ENCODE data around the gene PDE8A. TPM values are rescaled to one million over a fixed set of nuclear protein-coding genes. Genes with fewer than 3 reads are reported as not detected.
A peak's percentile ranks its signal among the peaks of the same experiment; 100 is the strongest.
"Not testable (repeated sequence)": the region's sequence is repeated elsewhere in the genome, so short reads cannot be mapped to it uniquely, and the experiment has no call there.

Gene PDE8A
- total and polyA plus RNA-seq, 2 donors (not counting 3 experiments of a cell fraction or from before 2014, with no cell fraction given), result 21.3 to 45.7 TPM

- CTCF ChIA-PET, result interaction anchor here (0.8 kb wide), 1 partner anchor 8 kb away, joined by 5 read pairs; no protein-coding TSS in a partner anchor
- peak; percentile 26 for TF ChIP-seq FOS (IDR thresholded peaks at IDR 0.05; ENCODE audit: borderline replicate concordance, insufficient read depth, low read length)
- H3K4me3 ChIP-seq (replicated peaks in 1 of 3; ENCODE audit: insufficient read depth in 1 of 3, low read depth in 1 of 3, low read length in 3 of 3); intact Hi-C loops (cut with micrococcal nuclease); BruUV-seq (replicated peaks); dilution Hi-C loops (cut with MboI; ENCODE audit: extremely low pct_ligation_motif_present, low sequenced_read_pairs); H3K9me3 ChIP-seq (replicated peaks; ENCODE audit: control insufficient read depth, insufficient read depth, low read length); H3K9me1 ChIP-seq (replicated peaks; ENCODE audit: control insufficient read depth, extremely low read depth, insufficient read depth, low read length); H3K9ac ChIP-seq (replicated peaks; ENCODE audit: extremely low read depth, insufficient read depth, low read length); H3K79me2 ChIP-seq (ENCODE audit: control insufficient read depth, insufficient read depth, low read length); H4K20me1 ChIP-seq (replicated peaks; ENCODE audit: control insufficient read depth, extremely low read depth, insufficient read depth, low read length); H3K4me2 ChIP-seq (ENCODE audit: insufficient read depth, low read length); POLR2A ChIA-PET; H3K36me3 ChIP-seq (ENCODE audit: control insufficient read depth in 2 of 2, extremely low read depth in 1 of 2, insufficient read depth in 2 of 2, low read length in 2 of 2); H3K4me1 ChIP-seq (ENCODE audit: control insufficient read depth, extremely low read depth, insufficient read depth, low read length); H3K27me3 ChIP-seq (ENCODE audit: control insufficient read depth in 2 of 2, insufficient read depth in 2 of 2, low read length in 2 of 2): not testable (repeated sequence)
- Histone ChIP-seq H3K27ac (ENCODE audit: insufficient read depth, low read depth, low read length) (peak overlapping the region; percentile 49), H2AFZ (ENCODE audit: low read depth, low read length) (peak overlapping the region; percentile 93)
- FAIRE-seq, result peak; percentile 98
- DNase-seq (ENCODE audit: low read depth, low spot score), result peak; percentile 76
Observed at GRCh38 chr15:85177042-85177515, 195.4 kb downstream of the PDE8A start.

GRCh38 chr15:85178308-85178707 is 196.7 kb downstream of the PDE8A start:
- H3K36me3 ChIP-seq (ENCODE audit: control insufficient read depth in 2 of 2, extremely low read depth in 1 of 2, insufficient read depth in 2 of 2, low read length in 2 of 2), result no peaks in the 10 kb centered on the region
- H3K4me1 ChIP-seq (ENCODE audit: control insufficient read depth, extremely low read depth, insufficient read depth, low read length), result peaks cover 6% of the 10 kb centered on the region
- H3K4me3 ChIP-seq (replicated peaks in 1 of 3; ENCODE audit: insufficient read depth in 1 of 3, low read depth in 1 of 3, low read length in 3 of 3), result no peak overlapping the region
- H3K27me3 ChIP-seq (ENCODE audit: control insufficient read depth in 2 of 2, insufficient read depth in 2 of 2, low read length in 2 of 2), result peaks cover 0 to 3% of the 10 kb centered on the region in 2 experiments
- H3K79me2 ChIP-seq (ENCODE audit: control insufficient read depth, insufficient read depth, low read length), result no peaks in the 10 kb centered on the region
- no peak overlapping the region for H3K4me2 ChIP-seq (ENCODE audit: insufficient read depth, low read length)
- no peak overlapping the region for H3K9ac ChIP-seq (replicated peaks; ENCODE audit: extremely low read depth, insufficient read depth, low read length)
- no peaks in the 10 kb centered on the region for H4K20me1 ChIP-seq (replicated peaks; ENCODE audit: control insufficient read depth, extremely low read depth, insufficient read depth, low read length)
- ChIA-PET CTCF (interaction anchor here (1.8 kb wide), 1 partner anchor 10 kb away, joined by 8 read pairs; no protein-coding TSS in a partner anchor), POLR2A (no interaction called here)
- H2AFZ ChIP-seq (ENCODE audit: low read depth, low read length), result no peak overlapping the region
- DNase-seq (ENCODE audit: low read depth, low spot score) (no peak), FAIRE-seq (no peak)
- no peaks in the 10 kb centered on the region for H3K9me3 ChIP-seq (replicated peaks; ENCODE audit: control insufficient read depth, insufficient read depth, low read length)
- intact Hi-C loops (cut with micrococcal nuclease), result no loop called here
- TF ChIP-seq FOS (IDR thresholded peaks at IDR 0.05; ENCODE audit: borderline replicate concordance, insufficient read depth, low read length) (no peak), EZH2 (IDR thresholded peaks at IDR 0.05; ENCODE audit: borderline replicate concordance, low read depth, low read length, severe bottlenecking) (no peak), MAX (IDR thresholded peaks at IDR 0.05; ENCODE audit: insufficient read depth, insufficient read length) (no peak), JUN (IDR thresholded peaks at IDR 0.05; ENCODE audit: borderline replicate concordance, insufficient read depth, insufficient read length, low read depth) (no peak), CTCF (IDR thresholded peaks at IDR 0.05; ENCODE audit: extremely low read depth in 1 of 2, insufficient read depth in 1 of 2, low read depth in 1 of 2, low read length in 2 of 2) (no peak), GATA2 (IDR thresholded peaks at IDR 0.05; ENCODE audit: insufficient read depth, insufficient read length, low read depth, low read length) (no peak), MYC (IDR thresholded peaks at IDR 0.05; ENCODE audit: low read depth, low read length) (no peak), POLR2AphosphoS5 (IDR thresholded peaks at IDR 0.05; ENCODE audit: insufficient read depth, low read depth, low read length) (no peak), POLR2A (IDR thresholded peaks at IDR 0.05; ENCODE audit: low read depth, low read length) (no peak)
- BruUV-seq (replicated peaks), result no TSS peak
- dilution Hi-C loops (cut with MboI; ENCODE audit: extremely low pct_ligation_motif_present, low sequenced_read_pairs), result no loop called here
- H3K9me1 ChIP-seq (replicated peaks; ENCODE audit: control insufficient read depth, extremely low read depth, insufficient read depth, low read length), result no peaks in the 10 kb centered on the region
- H3K27ac ChIP-seq (ENCODE audit: insufficient read depth, low read depth, low read length), result no peak overlapping the region
